Measurements from ENCODE around the gene HDAC1. TPM values are rescaled to one million over a fixed set of nuclear protein-coding genes. Genes with fewer than 3 reads are reported as not detected.
A peak's percentile ranks its signal among the peaks of the same experiment; 100 is the strongest.

HDAC1 gene
- total and polyA plus RNA-seq, 10 of the 15 experiments (the other 5 are each of a cell fraction or from before 2014, with no cell fraction given), result 147 to 331 (median 168) TPM

DNA sequence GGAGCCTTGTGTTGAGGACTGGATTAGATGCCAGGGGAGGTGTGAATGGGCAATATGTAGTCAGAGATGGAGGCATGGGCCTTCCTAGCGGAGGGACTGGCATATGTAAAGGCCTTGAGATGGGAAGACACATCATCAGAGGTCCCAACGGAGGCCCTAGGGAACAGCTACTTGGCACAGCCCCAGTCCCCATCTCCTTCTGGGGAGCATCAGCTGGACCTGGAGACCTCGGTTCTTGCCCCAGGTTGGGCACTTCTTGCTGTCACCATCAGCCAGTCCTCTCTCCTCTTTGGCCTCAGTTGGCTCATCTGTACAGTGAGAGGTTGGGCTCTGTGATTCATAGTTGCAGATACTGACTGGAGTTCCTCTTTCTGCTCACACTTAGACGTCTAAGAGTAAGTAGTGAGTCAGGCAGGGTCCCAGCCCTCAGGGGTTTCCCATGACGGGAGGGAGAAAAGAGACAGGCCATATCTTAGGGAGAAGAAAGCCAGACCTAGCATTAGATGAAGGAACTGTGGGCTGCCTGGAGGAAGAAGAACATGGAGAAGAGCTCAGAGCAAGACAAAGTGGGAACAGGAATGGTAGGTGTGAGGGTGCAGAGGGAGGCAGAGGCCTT, 47.6 kb downstream of the HDAC1 start (continued):
- TF ChIP-seq CREM (IDR thresholded peaks at IDR 0.05; ENCODE audit: low read depth), result peak; percentile 49; the same call in 1 of the 2 replicates
- no peak for TF ChIP-seq BCL11A (IDR thresholded peaks at IDR 0.05; ENCODE audit: low read depth, low read length)
- peak; percentile 58; the same call in 1 of the 2 replicates for TF ChIP-seq ATF7 (IDR thresholded peaks at IDR 0.05; ENCODE audit: low read depth)
- TF ChIP-seq ETV6 (conservative IDR thresholded peaks at IDR 0.05 in 1 of 2, IDR thresholded peaks at IDR 0.05 in 1 of 2; ENCODE audit: borderline replicate concordance in 1 of 2, low read depth in 1 of 2), result no peak
- TF ChIP-seq ESRRA (IDR thresholded peaks at IDR 0.05; ENCODE audit: low read length), result no peak
- TF ChIP-seq CHD1 (IDR thresholded peaks at IDR 0.05; ENCODE audit: low read depth, low read length), result no peak
- TF ChIP-seq JUNB (IDR thresholded peaks at IDR 0.05), result peak; percentile 36; the same call in 1 of the 2 replicates
- no peak for TF ChIP-seq BMI1 (IDR thresholded peaks at IDR 0.05; ENCODE audit: borderline replicate concordance)
- TF ChIP-seq MEF2B (IDR thresholded peaks at IDR 0.05; ENCODE audit: partially characterized antibody, poor library complexity, severe bottlenecking), result no peak
- TF ChIP-seq DPF2 (IDR thresholded peaks at IDR 0.05), result peak; percentile 46; the same call in 1 of the 2 replicates
- no peak; the same call in 1 of the 2 replicates for TF ChIP-seq RUNX3 (IDR thresholded peaks at IDR 0.05; ENCODE audit: low read length)
- TF ChIP-seq BHLHE40 (IDR thresholded peaks at IDR 0.05; ENCODE audit: borderline replicate concordance in 1 of 2, low read depth in 2 of 2, low read length in 1 of 2), result peak in 1 of 2 experiments; percentile 45; a peak in 1 of 4 replicates
- TF ChIP-seq, protein P1, sequence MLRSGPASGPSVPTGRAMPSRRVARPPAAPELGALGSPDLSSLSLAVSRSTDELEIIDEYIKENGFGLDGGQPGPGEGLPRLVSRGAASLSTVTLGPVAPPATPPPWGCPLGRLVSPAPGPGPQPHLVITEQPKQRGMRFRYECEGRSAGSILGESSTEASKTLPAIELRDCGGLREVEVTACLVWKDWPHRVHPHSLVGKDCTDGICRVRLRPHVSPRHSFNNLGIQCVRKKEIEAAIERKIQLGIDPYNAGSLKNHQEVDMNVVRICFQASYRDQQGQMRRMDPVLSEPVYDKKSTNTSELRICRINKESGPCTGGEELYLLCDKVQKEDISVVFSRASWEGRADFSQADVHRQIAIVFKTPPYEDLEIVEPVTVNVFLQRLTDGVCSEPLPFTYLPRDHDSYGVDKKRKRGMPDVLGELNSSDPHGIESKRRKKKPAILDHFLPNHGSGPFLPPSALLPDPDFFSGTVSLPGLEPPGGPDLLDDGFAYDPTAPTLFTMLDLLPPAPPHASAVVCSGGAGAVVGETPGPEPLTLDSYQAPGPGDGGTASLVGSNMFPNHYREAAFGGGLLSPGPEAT (IDR thresholded peaks at IDR 0.05; ENCODE audit: low read depth), result peak; percentile 65; the same call in 1 of the 2 replicates
- TF ChIP-seq RAD21 (IDR thresholded peaks at IDR 0.05; ENCODE audit: insufficient read depth, low read depth, low read length), result peak; percentile 17; the same call in 1 of the 2 replicates

All from GM12878 (cell line).